ENCODE measurements around the gene ZSCAN16. TPM values are rescaled to one million over a fixed set of nuclear protein-coding genes. Genes with fewer than 3 reads are reported as not detected.

The ZSCAN16 gene
- total and polyA plus RNA-seq, 12 donors, result 1.4 to 5.6 (median 2.1) TPM

DNA sequence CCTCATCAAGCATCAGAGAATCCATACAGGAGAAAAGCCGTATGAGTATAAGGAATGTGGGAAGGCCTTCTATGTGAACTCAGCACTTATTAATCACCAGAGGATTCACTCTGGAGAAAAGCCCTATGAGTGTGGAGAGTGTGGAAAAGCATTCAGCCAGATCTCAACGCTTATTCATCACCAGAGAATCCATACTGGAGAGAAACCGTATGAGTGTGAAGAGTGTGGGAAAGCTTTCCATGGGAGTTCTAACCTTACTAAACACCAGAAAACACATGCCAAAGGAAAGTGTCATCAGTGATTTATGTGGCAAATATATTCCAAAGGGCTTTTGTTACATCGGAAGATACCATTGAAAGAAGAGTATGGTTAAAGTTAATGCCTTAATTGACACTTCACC is 42.7 kb downstream of the ZSCAN16 start:
- Histone ChIP-seq H3K27ac (no peak overlapping the region), H3K9me3 (no peaks in the 10 kb centered on the region), H3K27me3 (no peaks in the 10 kb centered on the region), H3K4me1 (peaks cover 0 to 6% (median under 1%) of the 10 kb centered on the region in 9 donors), H3K4me3 (no peak overlapping the region), H3K36me3 (no peaks in the 10 kb centered on the region)
- TF ChIP-seq, protein P1, sequence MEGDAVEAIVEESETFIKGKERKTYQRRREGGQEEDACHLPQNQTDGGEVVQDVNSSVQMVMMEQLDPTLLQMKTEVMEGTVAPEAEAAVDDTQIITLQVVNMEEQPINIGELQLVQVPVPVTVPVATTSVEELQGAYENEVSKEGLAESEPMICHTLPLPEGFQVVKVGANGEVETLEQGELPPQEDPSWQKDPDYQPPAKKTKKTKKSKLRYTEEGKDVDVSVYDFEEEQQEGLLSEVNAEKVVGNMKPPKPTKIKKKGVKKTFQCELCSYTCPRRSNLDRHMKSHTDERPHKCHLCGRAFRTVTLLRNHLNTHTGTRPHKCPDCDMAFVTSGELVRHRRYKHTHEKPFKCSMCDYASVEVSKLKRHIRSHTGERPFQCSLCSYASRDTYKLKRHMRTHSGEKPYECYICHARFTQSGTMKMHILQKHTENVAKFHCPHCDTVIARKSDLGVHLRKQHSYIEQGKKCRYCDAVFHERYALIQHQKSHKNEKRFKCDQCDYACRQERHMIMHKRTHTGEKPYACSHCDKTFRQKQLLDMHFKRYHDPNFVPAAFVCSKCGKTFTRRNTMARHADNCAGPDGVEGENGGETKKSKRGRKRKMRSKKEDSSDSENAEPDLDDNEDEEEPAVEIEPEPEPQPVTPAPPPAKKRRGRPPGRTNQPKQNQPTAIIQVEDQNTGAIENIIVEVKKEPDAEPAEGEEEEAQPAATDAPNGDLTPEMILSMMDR (IDR thresholded peaks at IDR 0.05), result no peak
- intact Hi-C loops (cut with DNase I), result loop anchor here in 1 of 10 donors (10.0 kb wide), 1 partner anchor 48 kb away; no protein-coding TSS in a partner anchor
- 79 to 87% methylated on average over 4 of the region's 4 CpGs for WGBS, 2 donors
- DNase-seq (no peak), ATAC-seq (no peak)

DNA sequence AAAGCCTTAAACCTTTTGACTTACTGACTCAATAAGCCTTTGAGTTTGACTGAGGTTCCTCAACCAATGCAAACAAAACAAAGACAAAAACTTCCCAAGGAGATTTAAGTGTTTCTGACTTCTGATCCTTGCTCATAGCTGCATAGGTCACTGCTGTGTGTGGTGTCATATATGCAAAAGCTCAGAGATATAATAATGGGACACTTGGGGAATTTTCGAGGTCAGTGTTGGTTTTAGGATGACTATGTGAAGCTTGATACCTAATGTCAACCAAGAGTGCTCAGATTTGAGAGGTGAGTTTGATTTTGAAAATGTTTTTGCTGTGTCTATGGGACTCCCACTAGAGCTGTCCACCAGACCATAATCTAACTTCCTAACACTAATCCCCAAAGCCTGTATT is 43.5 kb downstream of the ZSCAN16 start:
- Histone ChIP-seq H3K27ac (no peak overlapping the region), H3K27me3 (no peaks in the 10 kb centered on the region), H3K4me3 (no peak overlapping the region), H3K36me3 (no peaks in the 10 kb centered on the region), H3K4me1 (no peaks in the 10 kb centered on the region), H3K9me3 (no peaks in the 10 kb centered on the region)
- ATAC-seq, result no peak
- intact Hi-C loops (cut with DNase I), result loop anchor here in 1 of 10 donors (10.0 kb wide), 1 partner anchor 47 kb away; no protein-coding TSS in a partner anchor
- DNase-seq, result no peak
- TF ChIP-seq, protein P1 (IDR thresholded peaks at IDR 0.05), result no peak
- 62 to 81% methylated on average over 1 of the region's 1 CpG for WGBS, 2 donors

DNA sequence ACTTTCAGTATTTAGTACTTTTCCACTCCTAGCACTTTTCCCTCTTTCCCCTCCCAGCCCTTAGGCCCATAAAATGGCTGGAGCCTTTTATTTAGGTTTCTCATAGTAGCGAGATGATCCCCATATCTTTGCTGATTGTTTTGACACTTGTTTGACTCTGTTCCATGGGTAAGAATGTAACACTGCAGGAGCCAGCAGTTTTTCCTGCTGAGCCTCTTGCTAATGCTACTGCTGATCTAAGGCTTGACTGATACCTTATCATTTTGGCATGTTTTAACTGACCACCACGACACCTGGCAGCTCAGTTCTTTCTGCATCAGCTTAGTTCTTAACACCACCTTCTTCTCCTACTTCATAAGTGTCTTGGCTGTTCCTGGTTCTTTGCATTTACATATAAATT is 46.9 kb downstream of the ZSCAN16 start:
- no peaks in the 10 kb centered on the region for H3K4me1 ChIP-seq
- WGBS, 2 donors, result 32 to 34% methylated on average over 2 of the region's 2 CpGs

DNA sequence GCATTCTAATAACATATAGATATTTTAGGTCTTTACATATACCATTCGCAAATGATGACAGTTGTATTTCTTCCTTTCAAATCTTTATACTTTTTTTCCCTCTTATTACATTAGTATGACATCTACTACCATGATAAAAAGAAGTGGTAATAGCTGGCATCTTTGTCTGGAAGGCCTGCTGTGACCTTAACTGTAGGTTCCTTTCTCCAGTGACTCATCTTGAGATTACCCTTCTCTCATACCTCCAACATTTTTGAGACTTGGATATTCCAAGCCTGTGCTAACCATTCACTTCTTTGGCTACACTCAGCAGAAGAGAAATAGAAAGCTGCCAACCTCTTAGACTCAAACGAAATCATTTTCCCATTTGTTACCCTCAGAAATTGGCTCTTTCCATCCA is 47.6 kb downstream of the ZSCAN16 start:
- ATAC-seq, result no peak

More for the DNA sequence above, 46.9 kb downstream of the ZSCAN16 start:
- ATAC-seq (no peak), DNase-seq (no peak)
- H3K9me3 ChIP-seq, result peaks cover 0 to 1% (median 0%) of the 10 kb centered on the region in 11 donors
- intact Hi-C loops (cut with DNase I), result no loop called here
- TF ChIP-seq, protein P1 (IDR thresholded peaks at IDR 0.05), result no peak
- H3K4me3 ChIP-seq, result no peak overlapping the region
- no peaks in the 10 kb centered on the region for H3K27me3 ChIP-seq
- no peak overlapping the region for H3K27ac ChIP-seq
- no peaks in the 10 kb centered on the region for H3K36me3 ChIP-seq

More for the DNA sequence above, 47.6 kb downstream of the ZSCAN16 start:
- peaks cover 0 to 4% (median 0%) of the 10 kb centered on the region in 11 donors for H3K9me3 ChIP-seq
- intact Hi-C loops (cut with DNase I), result no loop called here
- no peaks in the 10 kb centered on the region for H3K27me3 ChIP-seq
- DNase-seq, result no peak
- H3K36me3 ChIP-seq, result no peaks in the 10 kb centered on the region
- TF ChIP-seq, protein P1 (IDR thresholded peaks at IDR 0.05), result no peak
- H3K4me1 ChIP-seq, result no peaks in the 10 kb centered on the region
- 87 to 94% methylated on average over 2 of the region's 2 CpGs for WGBS, 2 donors
- H3K27ac ChIP-seq, result no peak overlapping the region
- H3K4me3 ChIP-seq, result no peak overlapping the region
